Lower leg skin (tissue), 4 donors: ENCODE results near the gene UNC5CL. TPM values are rescaled to one million over a fixed set of nuclear protein-coding genes. Genes with fewer than 3 reads are reported as not detected.

Source experiments
- DNase-seq, 2 donors: peaks; one replicate each; pipeline ENCODE4 v3.0.0-alpha.2; 2019; ENCODE audit warnings: low spot score in 2 of 2
- H3K4me3 ChIP-seq: fragments of 200-600 bp; sonication (generic); 2 replicates; pipeline ENCODE4 v1.5.1; 2017; ENCODE audit warnings: mild to moderate bottlenecking, low read depth; ENCODE audit not compliant: poor library complexity, severe bottlenecking
- CTCF ChIP-seq, 3 donors: fragments of 450-650 bp; IDR thresholded peaks; one replicate each; pipeline ENCODE4 v1.5.1; 2016; ENCODE audit warnings: antibody characterized with exemption in 3 of 3, mild to moderate bottlenecking in 3 of 3, moderate library complexity in 2 of 3
- POLR2A ChIP-seq, 2 donors: fragments of 450-650 bp; IDR thresholded peaks; one replicate each; pipeline ENCODE4 v1.6.1; 2016 to 2017; ENCODE audit warnings: antibody characterized with exemption in 2 of 2, mild to moderate bottlenecking in 1 of 2, moderate library complexity in 1 of 2
- WGBS, 2 donors: methylation state at CpG; one replicate each; pipeline ENCODE4 v1.1.5; 2018; 5-methylcytosine and 5-hydroxymethylcytosine counted together
- intact Hi-C: fragments of 100-400 bp; cut with DNase I; formaldehyde crosslinking; loops from one replicate; pipeline ENCODE4 v1.15.0; 2023; ENCODE audit warnings: low total_unique reads
- total RNA-seq, 4 donors: library from RNA; depleted of rRNA; stranded (reverse); fragments of >200 nt; gene quantifications; one replicate each; pipeline ENCODE4 v1.1.0, GENCODE V29; 2016

Gene UNC5CL
- total RNA-seq, 4 donors from 2014 or later: 0.49 to 3.2 (median 1.7) TPM

DNA sequence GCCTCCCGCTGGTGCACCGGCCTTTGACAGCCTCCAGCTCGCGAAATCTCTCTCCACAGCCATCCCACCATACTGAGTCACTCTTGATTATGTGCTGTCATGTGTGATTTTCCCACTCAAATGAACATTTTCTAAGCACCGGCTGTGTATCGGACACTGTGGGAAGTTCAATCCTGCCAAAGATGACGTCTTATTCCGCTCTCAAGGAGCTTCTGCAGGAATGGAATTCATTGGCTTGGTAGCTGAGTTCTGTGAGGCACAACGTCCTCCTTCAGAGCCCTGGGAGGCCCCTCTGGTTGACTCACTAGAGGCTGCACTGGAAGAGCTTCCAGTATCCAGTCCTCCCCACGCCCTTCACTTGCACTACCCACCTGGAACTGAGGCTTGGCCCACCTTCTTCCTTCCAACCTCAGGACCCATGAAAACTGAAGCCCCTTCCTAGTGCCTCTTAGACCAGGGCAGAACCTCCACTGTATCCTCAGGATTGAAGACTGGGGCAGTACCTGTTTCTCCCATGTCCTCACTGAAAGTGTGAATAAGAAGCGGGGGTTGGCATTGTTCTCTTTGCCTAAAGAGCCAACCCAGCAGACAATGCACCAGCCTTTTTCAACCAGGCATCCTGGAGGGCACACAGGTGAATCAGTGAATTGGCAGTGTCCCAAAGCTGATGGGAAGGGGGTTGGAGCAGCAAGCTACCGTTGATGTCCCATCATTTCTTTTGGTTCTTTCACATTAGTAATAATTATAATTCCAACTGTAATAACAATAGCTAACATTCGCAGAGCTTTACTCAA, 1.7 kb downstream of the UNC5CL start:
- DNase-seq: no peak
- TF ChIP-seq CTCF (IDR thresholded peaks at IDR 0.05) (no peak), POLR2A (IDR thresholded peaks at IDR 0.05) (no peak)
- H3K4me3 ChIP-seq: no peak overlapping the region
- intact Hi-C loops: no loop called here
- WGBS, 2 donors: 56 to 64% methylated on average over 13 of the region's 13 CpGs

GRCh38 chr6:41036601-41037000, 2.4 kb downstream of the UNC5CL start:
- TF ChIP-seq CTCF (IDR thresholded peaks at IDR 0.05) (no peak), POLR2A (IDR thresholded peaks at IDR 0.05) (no peak)
- WGBS, 2 donors: 63 to 70% methylated on average over 2 of the region's 2 CpGs
- H3K4me3 ChIP-seq: no peak overlapping the region
- intact Hi-C loops: no loop called here
- DNase-seq: no peak

GRCh38 chr6:41036186-41036585, 2.8 kb downstream of the UNC5CL start:
- H3K4me3 ChIP-seq: no peak overlapping the region
- no peak for TF ChIP-seq CTCF (IDR thresholded peaks at IDR 0.05)
- TF ChIP-seq POLR2A (IDR thresholded peaks at IDR 0.05): no peak
- no peak for DNase-seq
- intact Hi-C loops: no loop called here
- 36 to 39% methylated on average over 3 of the region's 3 CpGs for WGBS, 2 donors

GRCh38 chr6:41033776-41034175, 5.2 kb downstream of the UNC5CL start:
- DNase-seq: no peak
- intact Hi-C loops: no loop called here
- H3K4me3 ChIP-seq: no peak overlapping the region
- TF ChIP-seq POLR2A (IDR thresholded peaks at IDR 0.05): no peak
- no peak for TF ChIP-seq CTCF (IDR thresholded peaks at IDR 0.05)
- WGBS, 2 donors: 64 to 65% methylated on average over 10 to 13 of the region's 13 CpGs

GRCh38 chr6:41032830-41033229, 6.2 kb downstream of the UNC5CL start:
- TF ChIP-seq POLR2A (IDR thresholded peaks at IDR 0.05): no peak
- TF ChIP-seq CTCF (IDR thresholded peaks at IDR 0.05): no peak
- no peak overlapping the region for H3K4me3 ChIP-seq
- 94 to 97% methylated on average over 15 of the region's 15 CpGs for WGBS, 2 donors
- DNase-seq: no peak
- intact Hi-C loops: no loop called here
